Mesenchymal stem cell (in vitro differentiated cells and primary cell): ENCODE data around the gene FNTB.

Experiments used
- DNase-seq: peaks from one replicate; pipeline ENCODE4 v3.0.0-alpha.2; 2013
- H2AFZ ChIP-seq: one replicate; pipeline ENCODE4 v1.6.1; 2013; ENCODE audit warnings: low read depth, mild to moderate bottlenecking, control low read depth, inconsistent platforms, low read length, moderate library complexity
- H2AK5ac ChIP-seq: 2 replicates; pipeline ENCODE4 v1.6.1; 2013; ENCODE audit warnings: low read length, moderate library complexity, mild to moderate bottlenecking, inconsistent platforms; ENCODE audit not compliant: severe bottlenecking
- H2BK120ac ChIP-seq: one replicate; pipeline ENCODE4 v1.6.1; 2013; ENCODE audit warnings: low read depth, mild to moderate bottlenecking, inconsistent platforms, low read length, moderate library complexity
- H2BK12ac ChIP-seq, 2 experiments: one replicate each; pipeline ENCODE4 v1.6.1; 2013; ENCODE audit warnings: inconsistent platforms in 2 of 2, low read length in 2 of 2, mild to moderate bottlenecking in 2 of 2, moderate library complexity in 2 of 2, control low read depth in 1 of 2
- H2BK15ac ChIP-seq: one replicate; pipeline ENCODE4 v1.6.1; 2013; ENCODE audit warnings: mild to moderate bottlenecking, low read depth, inconsistent platforms; ENCODE audit not compliant: poor library complexity, severe bottlenecking
- H2BK5ac ChIP-seq: 2 replicates; pipeline ENCODE4 v1.6.1; 2013; ENCODE audit warnings: low read depth, mild to moderate bottlenecking, low read length, control low read depth, inconsistent platforms; ENCODE audit not compliant: poor library complexity, severe bottlenecking
- H3K14ac ChIP-seq, 2 experiments: one replicate each; pipeline ENCODE4 v1.6.1; 2013; ENCODE audit warnings: inconsistent platforms in 2 of 2, low read length in 2 of 2, control low read depth in 1 of 2, mild to moderate bottlenecking in 1 of 2, moderate library complexity in 1 of 2
- H3K18ac ChIP-seq, 2 experiments: one replicate each; pipeline ENCODE4 v1.6.1; 2013; ENCODE audit warnings: inconsistent platforms in 2 of 2, low read length in 2 of 2, control low read depth in 1 of 2, low read depth in 1 of 2, mild to moderate bottlenecking in 1 of 2
- H3K23ac ChIP-seq, 2 experiments: one replicate each; pipeline ENCODE4 v1.6.1; 2013; ENCODE audit warnings: inconsistent platforms in 2 of 2, low read length in 2 of 2, mild to moderate bottlenecking in 2 of 2, moderate library complexity in 2 of 2, control low read depth in 1 of 2
- H3K27ac ChIP-seq: 2 replicates; pipeline ENCODE4 v1.5.1; 2013; ENCODE audit warnings: mild to moderate bottlenecking, moderate library complexity, low read length, control low read depth, inconsistent platforms; ENCODE audit not compliant: poor library complexity, severe bottlenecking
- H3K27me3 ChIP-seq, 2 experiments: 2 replicates each; pipeline versions ENCODE4 v1.6.1 to v1.7.0; 2013; ENCODE audit warnings: low read length in 2 of 2, mild to moderate bottlenecking in 2 of 2, moderate library complexity in 2 of 2, control low read depth in 1 of 2, inconsistent platforms in 1 of 2; ENCODE audit not compliant: control insufficient read depth in 1 of 2, insufficient read depth in 1 of 2
- H3K36me3 ChIP-seq, 2 experiments: 2 replicates each; pipeline versions ENCODE4 v1.6.1 to v1.7.0; 2013; ENCODE audit warnings: low read length in 2 of 2, control low read depth in 1 of 2, inconsistent platforms in 1 of 2, low read depth in 1 of 2, mild to moderate bottlenecking in 1 of 2; ENCODE audit not compliant: insufficient read depth in 2 of 2, control insufficient read depth in 1 of 2
- H3K4ac ChIP-seq, 2 experiments: one replicate each; pipeline ENCODE4 v1.6.1; 2013; ENCODE audit warnings: inconsistent platforms in 2 of 2, low read length in 2 of 2, mild to moderate bottlenecking in 2 of 2, moderate library complexity in 2 of 2, control low read depth in 1 of 2, low read depth in 1 of 2
- H3K4me1 ChIP-seq: 2 replicates; pipeline ENCODE4 v1.6.1; 2013; ENCODE audit warnings: low read depth, low read length, control low read depth; ENCODE audit not compliant: control insufficient read depth, insufficient read depth
- H3K4me2 ChIP-seq: 2 replicates; pipeline ENCODE4 v1.6.1; 2013; ENCODE audit warnings: low read length, mild to moderate bottlenecking, inconsistent platforms; ENCODE audit not compliant: poor library complexity, severe bottlenecking
- H3K4me3 ChIP-seq, 2 experiments: 2 replicates each; pipeline versions ENCODE4 v1.5.1 to v1.7.0; 2013; ENCODE audit warnings: low read length in 2 of 2, mild to moderate bottlenecking in 2 of 2, control low read depth in 1 of 2, low read depth in 1 of 2; ENCODE audit not compliant: insufficient read depth in 1 of 2
- H3K79me1 ChIP-seq: replicated peaks from 2 replicates; pipeline ENCODE4 v1.6.1; 2013; ENCODE audit warnings: mild to moderate bottlenecking, control low read depth, low read length, inconsistent platforms; ENCODE audit not compliant: poor library complexity, severe bottlenecking
- H3K9ac ChIP-seq: 2 replicates; pipeline ENCODE4 v1.7.0; 2013; ENCODE audit warnings: mild to moderate bottlenecking, low read length, moderate library complexity
- H3K9me3 ChIP-seq: 2 replicates; pipeline ENCODE4 v1.7.0; 2013; ENCODE audit warnings: mild to moderate bottlenecking, low read length; ENCODE audit not compliant: control insufficient read depth
- H4K8ac ChIP-seq: one replicate; pipeline ENCODE4 v1.6.1; 2013; ENCODE audit warnings: inconsistent platforms, mild to moderate bottlenecking, low read length, moderate library complexity
- H4K91ac ChIP-seq: one replicate; pipeline ENCODE4 v1.6.1; 2013; ENCODE audit warnings: mild to moderate bottlenecking, low read length, inconsistent platforms
- WGBS: methylation state at CpG from one replicate; pipeline ENCODE4 v1.1.7; 2013; ENCODE audit warnings: mixed read lengths; 5-methylcytosine and 5-hydroxymethylcytosine counted together

The FNTB gene

GRCh38 chr14:65092349-65092748, 105.7 kb downstream of the FNTB start:
- Histone ChIP-seq H3K9me3 (no peaks in the 10 kb centered on the region), H3K27ac (no peak overlapping the region), H3K4me2 (no peak overlapping the region), H3K36me3 (peaks cover 19 to 90% of the 10 kb centered on the region in 2 experiments), H3K4ac (no peak overlapping the region), H2AK5ac (no peak overlapping the region), H3K79me1 (peaks cover 44% of the 10 kb centered on the region), H2BK15ac (no peak overlapping the region), H3K27me3 (no peaks in the 10 kb centered on the region), H4K8ac (no peak overlapping the region), H3K23ac (no peak overlapping the region), H3K18ac (no peak overlapping the region), H3K4me3 (no peak overlapping the region), H3K4me1 (no peaks in the 10 kb centered on the region), H3K9ac (no peak overlapping the region), H2BK5ac (no peak overlapping the region), H2AFZ (no peak overlapping the region), H4K91ac (no peak overlapping the region), H2BK12ac (no peak overlapping the region), H2BK120ac (no peak overlapping the region), H3K14ac (no peak overlapping the region)
- DNase-seq: no peak
- 97% methylated on average over 2 of the region's 2 CpGs for WGBS

GRCh38 chr14:65095633-65096205, 109.0 kb downstream of the FNTB start:
- Histone ChIP-seq H3K4ac (no peak overlapping the region), H2BK12ac (no peak overlapping the region), H2AK5ac (no peak overlapping the region), H3K27ac (no peak overlapping the region), H2AFZ (no peak overlapping the region), H3K9me3 (no peaks in the 10 kb centered on the region), H2BK15ac (no peak overlapping the region), H4K8ac (no peak overlapping the region), H3K23ac (no peak overlapping the region), H3K27me3 (no peaks in the 10 kb centered on the region), H3K4me1 (no peaks in the 10 kb centered on the region), H3K9ac (peak overlapping the region; percentile 62), H2BK5ac (no peak overlapping the region), H3K4me3 (peak overlapping the region in 1 of 2 experiments; percentile 59), H3K36me3 (peaks cover 12 to 72% of the 10 kb centered on the region in 2 experiments), H3K14ac (no peak overlapping the region), H4K91ac (no peak overlapping the region), H2BK120ac (no peak overlapping the region), H3K18ac (no peak overlapping the region), H3K4me2 (no peak overlapping the region), H3K79me1 (peaks cover 33% of the 10 kb centered on the region)
- DNase-seq: peak; percentile 23
- 93% methylated on average over 3 of the region's 3 CpGs for WGBS

DNA sequence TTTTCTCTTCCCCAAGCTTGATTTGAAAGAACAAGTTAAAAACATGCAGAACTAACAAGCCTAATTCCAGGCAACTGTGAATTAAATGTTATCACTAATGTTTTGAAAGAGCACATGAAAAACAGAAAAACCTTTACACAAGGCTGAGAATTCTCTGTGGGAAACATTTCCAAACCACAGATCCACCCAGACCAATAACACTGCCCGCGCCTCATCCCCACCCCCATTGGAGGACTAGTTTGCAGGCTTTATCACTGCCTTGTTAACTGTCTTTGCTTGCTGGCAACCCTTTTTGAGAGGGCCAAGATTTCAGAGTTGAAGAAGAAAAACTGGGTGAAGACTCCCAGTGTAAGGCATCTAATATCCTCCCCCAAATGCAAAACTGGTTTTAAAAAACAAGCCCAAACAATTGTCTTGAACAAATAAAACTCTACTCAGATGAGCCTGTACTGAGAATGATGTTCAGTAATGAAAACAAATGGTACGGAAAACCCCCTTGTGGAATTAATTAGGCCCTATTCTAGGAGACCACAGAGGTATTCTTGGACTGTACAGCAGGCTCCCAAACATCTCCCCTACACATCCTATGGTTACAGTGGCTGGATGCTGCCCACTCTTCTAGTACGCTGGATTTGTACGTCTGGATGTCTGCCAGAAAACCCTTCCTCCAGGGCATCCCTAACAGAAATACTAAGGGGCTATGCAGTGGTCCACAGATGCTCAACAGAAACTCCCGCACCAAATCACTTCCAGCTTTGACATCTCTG, 109.8 kb downstream of the FNTB start:
- H3K9ac ChIP-seq: peak overlapping the region; percentile 62
- no peak overlapping the region for H2BK120ac ChIP-seq
- H2BK12ac ChIP-seq: no peak overlapping the region
- H4K8ac ChIP-seq: no peak overlapping the region
- H2AFZ ChIP-seq: no peak overlapping the region
- peaks cover 9 to 64% of the 10 kb centered on the region in 2 experiments for H3K36me3 ChIP-seq
- peaks cover 30% of the 10 kb centered on the region for H3K79me1 ChIP-seq
- H3K27me3 ChIP-seq: no peaks in the 10 kb centered on the region
- H2BK5ac ChIP-seq: no peak overlapping the region
- no peak overlapping the region for H2BK15ac ChIP-seq
- H3K23ac ChIP-seq: no peak overlapping the region
- no peaks in the 10 kb centered on the region for H3K4me1 ChIP-seq
- peak; percentile 8 for DNase-seq
- 90% methylated on average over 6 of the region's 6 CpGs for WGBS
- H4K91ac ChIP-seq: no peak overlapping the region
- no peak overlapping the region for H3K4ac ChIP-seq
- no peaks in the 10 kb centered on the region for H3K9me3 ChIP-seq
- no peak overlapping the region for H2AK5ac ChIP-seq
- H3K27ac ChIP-seq: no peak overlapping the region
- no peak overlapping the region for H3K4me2 ChIP-seq
- no peak overlapping the region for H3K14ac ChIP-seq
- peak overlapping the region in 1 of 2 experiments; percentile 59 for H3K4me3 ChIP-seq
- H3K18ac ChIP-seq: no peak overlapping the region

DNA sequence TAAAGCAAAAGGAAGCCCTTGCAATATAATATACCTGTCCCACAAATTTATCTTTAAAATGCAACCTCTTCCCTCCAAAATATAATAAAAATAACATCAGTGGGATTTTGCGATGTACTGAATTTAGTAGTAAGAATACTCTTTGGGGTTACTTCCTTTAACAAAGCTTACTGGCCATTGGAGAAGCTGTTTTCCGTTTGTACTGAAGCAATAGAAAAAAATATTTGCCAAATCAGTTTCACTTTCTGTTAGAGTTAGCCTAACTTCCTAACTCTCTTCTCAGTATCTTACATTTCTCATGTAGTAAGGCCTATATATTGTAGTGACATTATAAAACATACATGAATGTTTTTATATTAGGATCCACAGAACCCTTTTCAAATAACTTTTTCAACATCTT, 111.9 kb downstream of the FNTB start:
- Histone ChIP-seq H3K18ac (no peak overlapping the region), H2AFZ (no peak overlapping the region), H3K14ac (no peak overlapping the region), H4K91ac (no peak overlapping the region), H3K4me1 (peaks cover 2% of the 10 kb centered on the region), H3K4me2 (no peak overlapping the region), H2AK5ac (no peak overlapping the region), H3K9me3 (no peaks in the 10 kb centered on the region), H3K27ac (no peak overlapping the region), H3K4me3 (peak overlapping the region in 1 of 2 experiments; percentile 64), H3K9ac (peak overlapping the region; percentile 83), H3K4ac (no peak overlapping the region), H4K8ac (no peak overlapping the region), H2BK12ac (no peak overlapping the region), H2BK120ac (no peak overlapping the region), H3K27me3 (no peaks in the 10 kb centered on the region), H3K79me1 (peaks cover 21% of the 10 kb centered on the region), H2BK15ac (no peak overlapping the region), H3K36me3 (peaks cover 7 to 44% of the 10 kb centered on the region in 2 experiments), H2BK5ac (no peak overlapping the region), H3K23ac (no peak overlapping the region)
- 60% methylated on average over 1 of the region's 2 CpGs for WGBS
- DNase-seq: peak; percentile 70
